ENCODE data around the gene NRXN3. TPM values are rescaled to one million over a fixed set of nuclear protein-coding genes. Genes with fewer than 3 reads are reported as not detected.

Gene NRXN3
- total RNA-seq, 2 experiments from 2014 or later, result not detected

- Mint-ChIP-seq H3K36me3 (ENCODE audit: low read depth) (no peaks in the 10 kb centered on the region), H3K9me3 (no peaks in the 10 kb centered on the region), H3K27ac (no peak overlapping the region), H3K27me3 (no peaks in the 10 kb centered on the region), H3K4me1 (no peaks in the 10 kb centered on the region), H3K4me3 (no peak overlapping the region)
- no peak for DNase-seq
- ChIA-PET CTCF (no interaction called here), POLR2A (no interaction called here)
Measured at GRCh38 chr14:79724934-79725717, 1555.0 kb downstream of the NRXN3 start.

- no peaks in the 10 kb centered on the region for H3K36me3 Mint-ChIP-seq (ENCODE audit: low read depth)
- H3K9me3 Mint-ChIP-seq, result no peaks in the 10 kb centered on the region
- no peak overlapping the region for H3K4me3 Mint-ChIP-seq
- DNase-seq, result no peak
- CTCF ChIA-PET, result no interaction called here
- H3K27me3 Mint-ChIP-seq, result no peaks in the 10 kb centered on the region
- POLR2A ChIA-PET, result no interaction called here
- no peak overlapping the region for H3K27ac Mint-ChIP-seq
- no peaks in the 10 kb centered on the region for H3K4me1 Mint-ChIP-seq
Measured at GRCh38 chr14:79727900-79728299, 1557.7 kb downstream of the NRXN3 start.

GRCh38 chr14:79728331-79728730 is 1558.2 kb downstream of the NRXN3 start:
- Mint-ChIP-seq H3K27me3 (no peaks in the 10 kb centered on the region), H3K4me1 (no peaks in the 10 kb centered on the region), H3K9me3 (no peaks in the 10 kb centered on the region), H3K36me3 (ENCODE audit: low read depth) (no peaks in the 10 kb centered on the region), H3K27ac (no peak overlapping the region), H3K4me3 (no peak overlapping the region)
- ChIA-PET POLR2A (no interaction called here), CTCF (no interaction called here)
- no peak for DNase-seq

GRCh38 chr14:79729731-79730130 is 1559.6 kb downstream of the NRXN3 start:
- Mint-ChIP-seq H3K27me3 (no peaks in the 10 kb centered on the region), H3K9me3 (no peaks in the 10 kb centered on the region), H3K4me1 (no peaks in the 10 kb centered on the region), H3K4me3 (no peak overlapping the region), H3K27ac (no peak overlapping the region), H3K36me3 (ENCODE audit: low read depth) (no peaks in the 10 kb centered on the region)
- POLR2A ChIA-PET, result no interaction called here
- no peak for DNase-seq
- CTCF ChIA-PET, result no interaction called here

GRCh38 chr14:79730196-79730595 is 1560.0 kb downstream of the NRXN3 start:
- no peaks in the 10 kb centered on the region for H3K36me3 Mint-ChIP-seq (ENCODE audit: low read depth)
- H3K27ac Mint-ChIP-seq, result no peak overlapping the region
- CTCF ChIA-PET, result no interaction called here
- no peak overlapping the region for H3K4me3 Mint-ChIP-seq
- DNase-seq, result no peak
- no peaks in the 10 kb centered on the region for H3K9me3 Mint-ChIP-seq
- no peaks in the 10 kb centered on the region for H3K27me3 Mint-ChIP-seq
- POLR2A ChIA-PET, result no interaction called here
- H3K4me1 Mint-ChIP-seq, result no peaks in the 10 kb centered on the region

- H3K4me1 Mint-ChIP-seq, result no peaks in the 10 kb centered on the region
- no peak for DNase-seq
- ChIA-PET CTCF (no interaction called here), POLR2A (no interaction called here)
- no peak overlapping the region for H3K27ac Mint-ChIP-seq
- no peaks in the 10 kb centered on the region for H3K9me3 Mint-ChIP-seq
- no peak overlapping the region for H3K4me3 Mint-ChIP-seq
- H3K27me3 Mint-ChIP-seq, result no peaks in the 10 kb centered on the region
- no peaks in the 10 kb centered on the region for H3K36me3 Mint-ChIP-seq (ENCODE audit: low read depth)
Measured at GRCh38 chr14:79730953-79731352, 1560.8 kb downstream of the NRXN3 start.

- Mint-ChIP-seq H3K4me3 (no peak overlapping the region), H3K27ac (no peak overlapping the region), H3K4me1 (no peaks in the 10 kb centered on the region), H3K9me3 (peaks cover 7% of the 10 kb centered on the region), H3K36me3 (ENCODE audit: low read depth) (no peaks in the 10 kb centered on the region), H3K27me3 (no peaks in the 10 kb centered on the region)
- POLR2A ChIA-PET, result no interaction called here
- CTCF ChIA-PET, result no interaction called here
- no peak for DNase-seq
Measured at GRCh38 chr14:79732911-79733655, 1562.9 kb downstream of the NRXN3 start.

- Mint-ChIP-seq H3K36me3 (ENCODE audit: low read depth) (no peaks in the 10 kb centered on the region), H3K27me3 (no peaks in the 10 kb centered on the region), H3K4me1 (no peaks in the 10 kb centered on the region), H3K9me3 (peaks cover 7% of the 10 kb centered on the region), H3K4me3 (no peak overlapping the region), H3K27ac (no peak overlapping the region)
- DNase-seq, result no peak
- CTCF ChIA-PET, result no interaction called here
- POLR2A ChIA-PET, result no interaction called here
Measured at GRCh38 chr14:79734151-79734550, 1564.0 kb downstream of the NRXN3 start.

- Mint-ChIP-seq H3K27ac (no peak overlapping the region), H3K4me3 (no peak overlapping the region), H3K27me3 (no peaks in the 10 kb centered on the region), H3K9me3 (peaks cover 7% of the 10 kb centered on the region), H3K36me3 (ENCODE audit: low read depth) (no peaks in the 10 kb centered on the region), H3K4me1 (no peaks in the 10 kb centered on the region)
- CTCF ChIA-PET, result no interaction called here
- no peak for DNase-seq
- POLR2A ChIA-PET, result no interaction called here
Measured at GRCh38 chr14:79734656-79735055, 1564.5 kb downstream of the NRXN3 start.

GRCh38 chr14:79735121-79735520 is 1564.9 kb downstream of the NRXN3 start:
- no peaks in the 10 kb centered on the region for H3K36me3 Mint-ChIP-seq (ENCODE audit: low read depth)
- H3K27ac Mint-ChIP-seq, result no peak overlapping the region
- H3K9me3 Mint-ChIP-seq, result peaks cover 7% of the 10 kb centered on the region
- ChIA-PET POLR2A (no interaction called here), CTCF (no interaction called here)
- no peak for DNase-seq
- H3K4me1 Mint-ChIP-seq, result no peaks in the 10 kb centered on the region
- no peaks in the 10 kb centered on the region for H3K27me3 Mint-ChIP-seq
- H3K4me3 Mint-ChIP-seq, result no peak overlapping the region

- Mint-ChIP-seq H3K9me3 (peaks cover 7% of the 10 kb centered on the region), H3K36me3 (ENCODE audit: low read depth) (no peaks in the 10 kb centered on the region), H3K27ac (no peak overlapping the region), H3K4me1 (no peaks in the 10 kb centered on the region), H3K4me3 (no peak overlapping the region), H3K27me3 (no peaks in the 10 kb centered on the region)
- no peak for DNase-seq
- ChIA-PET CTCF (no interaction called here), POLR2A (no interaction called here)
Measured at GRCh38 chr14:79740066-79740601, 1570.0 kb downstream of the NRXN3 start.

GRCh38 chr14:79742142-79742541 is 1572.0 kb downstream of the NRXN3 start:
- H3K27ac Mint-ChIP-seq, result no peak overlapping the region
- H3K27me3 Mint-ChIP-seq, result no peaks in the 10 kb centered on the region
- CTCF ChIA-PET, result no interaction called here
- POLR2A ChIA-PET, result no interaction called here
- no peaks in the 10 kb centered on the region for H3K36me3 Mint-ChIP-seq (ENCODE audit: low read depth)
- no peaks in the 10 kb centered on the region for H3K4me1 Mint-ChIP-seq
- peaks cover 4% of the 10 kb centered on the region for H3K9me3 Mint-ChIP-seq
- no peak overlapping the region for H3K4me3 Mint-ChIP-seq
- DNase-seq, result no peak

GRCh38 chr14:79745046-79745445 is 1574.9 kb downstream of the NRXN3 start:
- Mint-ChIP-seq H3K9me3 (no peaks in the 10 kb centered on the region), H3K36me3 (ENCODE audit: low read depth) (no peaks in the 10 kb centered on the region), H3K4me1 (no peaks in the 10 kb centered on the region), H3K27ac (no peak overlapping the region), H3K4me3 (no peak overlapping the region), H3K27me3 (no peaks in the 10 kb centered on the region)
- POLR2A ChIA-PET, result no interaction called here
- CTCF ChIA-PET, result no interaction called here
- no peak for DNase-seq

- CTCF ChIA-PET, result no interaction called here
- Mint-ChIP-seq H3K27me3 (no peaks in the 10 kb centered on the region), H3K36me3 (ENCODE audit: low read depth) (no peaks in the 10 kb centered on the region), H3K9me3 (peaks cover 3% of the 10 kb centered on the region), H3K4me3 (no peak overlapping the region), H3K27ac (no peak overlapping the region), H3K4me1 (no peaks in the 10 kb centered on the region)
- no peak for DNase-seq
- POLR2A ChIA-PET, result no interaction called here
Measured at GRCh38 chr14:79749065-79749464, 1578.9 kb downstream of the NRXN3 start.
